Brain microvascular endothelial cell (primary cell): ENCODE data around the gene GINS3.

ENCODE experiments used
- DNase-seq: peaks from one replicate; pipeline ENCODE4 v3.0.0-alpha.2; 2020
- H3K27ac ChIP-seq: fragments of 250-450 bp; sonication (Bioruptor Pico); 2 replicates; pipeline ENCODE4 v1.5.1; 2020; ENCODE audit warnings: mild to moderate bottlenecking, moderate library complexity
- H3K27me3 ChIP-seq: fragments of 250-450 bp; sonication (Bioruptor Pico); replicated peaks from 2 replicates; pipeline ENCODE4 v1.5.1; 2020; ENCODE audit warnings: mild to moderate bottlenecking
- H3K36me3 ChIP-seq: fragments of 250-450 bp; sonication (Bioruptor Pico); replicated peaks from 2 replicates; pipeline ENCODE4 v1.5.1; 2020; ENCODE audit warnings: mild to moderate bottlenecking
- H3K4me3 ChIP-seq: 2 replicates; pipeline ENCODE4 v1.5.1; 2011; ENCODE audit warnings: low read depth, mild to moderate bottlenecking, control low read depth, low read length, moderate library complexity
- CTCF ChIP-seq: IDR thresholded peaks from 2 replicates; pipeline ENCODE4 v1.5.1; 2011; ENCODE audit warnings: low read depth, mild to moderate bottlenecking, moderate library complexity, low read length, control low read depth, inconsistent platforms; ENCODE audit errors: missing control alignments
- in situ Hi-C: cut with HindIII; loops from 2 replicates; pipeline ENCODE4 v1.10.0; 2017; ENCODE audit warnings: low sequenced_read_pairs, low pct_ligation_motif_present

Gene GINS3

GRCh38 chr16:58352690-58353089, 39.6 kb upstream of the GINS3 start:
- no peak for DNase-seq

GRCh38 chr16:58360041-58360634, 32.1 kb upstream of the GINS3 start:
- in situ Hi-C loops: no loop called here
- H3K27ac ChIP-seq: no peak overlapping the region
- H3K36me3 ChIP-seq: no peaks in the 10 kb centered on the region
- H3K27me3 ChIP-seq: no peaks in the 10 kb centered on the region
- no peak for TF ChIP-seq CTCF
- no peak overlapping the region for H3K4me3 ChIP-seq
- no peak for DNase-seq

More at GRCh38 chr16:58352690-58353089, 39.6 kb upstream of the GINS3 start:
- in situ Hi-C loops: no loop called here
- no peak overlapping the region for H3K4me3 ChIP-seq
- H3K27ac ChIP-seq: no peak overlapping the region
- H3K36me3 ChIP-seq: no peaks in the 10 kb centered on the region
- no peak for TF ChIP-seq CTCF
- H3K27me3 ChIP-seq: no peaks in the 10 kb centered on the region

GRCh38 chr16:58361726-58362125, 30.5 kb upstream of the GINS3 start:
- in situ Hi-C loops: no loop called here
- no peak for TF ChIP-seq CTCF
- no peak overlapping the region for H3K27ac ChIP-seq
- H3K36me3 ChIP-seq: no peaks in the 10 kb centered on the region
- H3K27me3 ChIP-seq: no peaks in the 10 kb centered on the region
- no peak overlapping the region for H3K4me3 ChIP-seq
- DNase-seq: no peak

- in situ Hi-C loops: no loop called here
- Histone ChIP-seq H3K27me3 (no peaks in the 10 kb centered on the region), H3K27ac (no peak overlapping the region), H3K4me3 (no peak overlapping the region), H3K36me3 (no peaks in the 10 kb centered on the region)
- TF ChIP-seq CTCF: no peak
- DNase-seq: no peak
Observed at GRCh38 chr16:58363746-58364393, 28.4 kb upstream of the GINS3 start.

GRCh38 chr16:58365623-58366022, 26.6 kb upstream of the GINS3 start:
- no peak for DNase-seq
- H3K27me3 ChIP-seq: no peaks in the 10 kb centered on the region
- H3K27ac ChIP-seq: no peak overlapping the region
- H3K36me3 ChIP-seq: no peaks in the 10 kb centered on the region
- TF ChIP-seq CTCF: no peak
- H3K4me3 ChIP-seq: no peak overlapping the region
- in situ Hi-C loops: no loop called here
